GM19043 (cell line): ENCODE results near the gene MSH2.

Experiments used
- ATAC-seq: cut with Tn5 transposase; IDR thresholded peaks from one replicate; pipeline ENCODE4 v1.9.1; 2021; ENCODE audit warnings: low read depth; ENCODE audit not compliant: unreplicated experiment

MSH2 gene

GRCh38 chr2:47528874-47529273 is 125.9 kb downstream of the MSH2 start:
- no peak for ATAC-seq

GRCh38 chr2:47530105-47530760 is 127.3 kb downstream of the MSH2 start:
- ATAC-seq, result no peak

- ATAC-seq, result no peak
Measured at GRCh38 chr2:47531378-47532042, 128.6 kb downstream of the MSH2 start.
